Nephron (organoid): ENCODE data around the gene CDKN2B-AS1.

Source experiments
- H3K27ac Mint-ChIP-seq, 3 experiments: 2 replicates each; pipeline ENCODE4 v1.8.0; 2020; ENCODE audit warnings: mixed read lengths in 3 of 3, mild to moderate bottlenecking in 2 of 3, moderate library complexity in 1 of 3
- H3K27me3 Mint-ChIP-seq: 2 replicates; pipeline ENCODE4 v1.8.0; 2021; ENCODE audit warnings: low read depth, mild to moderate bottlenecking, moderate library complexity, mixed read lengths
- H3K36me3 Mint-ChIP-seq: 2 replicates; pipeline ENCODE4 v1.8.0; 2020; ENCODE audit warnings: low read depth, mixed read lengths
- H3K4me1 Mint-ChIP-seq: 2 replicates; pipeline ENCODE4 v1.8.0; 2020; ENCODE audit warnings: mixed read lengths
- H3K4me3 Mint-ChIP-seq, 3 experiments: 2 replicates each; pipeline ENCODE4 v1.8.0; 2020; ENCODE audit warnings: mild to moderate bottlenecking in 3 of 3, mixed read lengths in 3 of 3, moderate library complexity in 2 of 3
- H3K9me3 Mint-ChIP-seq: 2 replicates; pipeline ENCODE4 v1.8.0; 2020; ENCODE audit warnings: mixed read lengths
- CTCF ChIP-seq, 3 experiments: fragments of 200-600 bp; sonication (generic); IDR thresholded peaks; one replicate each; pipeline ENCODE4 v1.5.0; 2021; ENCODE audit warnings: antibody characterized with exemption in 3 of 3; ENCODE audit not compliant: unreplicated experiment in 3 of 3

CDKN2B-AS1 gene

GRCh38 chr9:22079873-22080341 lies 85.3 kb downstream of the CDKN2B-AS1 start:
- H3K9me3 Mint-ChIP-seq, result no peaks in the 10 kb centered on the region
- H3K4me1 Mint-ChIP-seq, result no peaks in the 10 kb centered on the region
- H3K4me3 Mint-ChIP-seq, result no peak overlapping the region
- TF ChIP-seq CTCF (IDR thresholded peaks at IDR 0.05; ENCODE audit: unreplicated experiment in 3 of 3), result no peak
- no peak overlapping the region for H3K27ac Mint-ChIP-seq
- H3K27me3 Mint-ChIP-seq, result no peaks in the 10 kb centered on the region
- H3K36me3 Mint-ChIP-seq, result no peaks in the 10 kb centered on the region

GRCh38 chr9:22084336-22085035 lies 89.9 kb downstream of the CDKN2B-AS1 start:
- Mint-ChIP-seq H3K9me3 (no peaks in the 10 kb centered on the region), H3K36me3 (no peaks in the 10 kb centered on the region), H3K4me3 (no peak overlapping the region), H3K27me3 (no peaks in the 10 kb centered on the region), H3K27ac (no peak overlapping the region), H3K4me1 (no peaks in the 10 kb centered on the region)
- no peak for TF ChIP-seq CTCF (IDR thresholded peaks at IDR 0.05; ENCODE audit: unreplicated experiment in 3 of 3)

GRCh38 chr9:22088053-22088716 lies 93.6 kb downstream of the CDKN2B-AS1 start:
- Mint-ChIP-seq H3K4me3 (no peak overlapping the region), H3K36me3 (no peaks in the 10 kb centered on the region), H3K9me3 (peaks cover 4% of the 10 kb centered on the region), H3K27ac (no peak overlapping the region), H3K4me1 (no peaks in the 10 kb centered on the region), H3K27me3 (no peaks in the 10 kb centered on the region)
- TF ChIP-seq CTCF (IDR thresholded peaks at IDR 0.05; ENCODE audit: unreplicated experiment in 3 of 3), result no peak

- H3K4me1 Mint-ChIP-seq, result no peaks in the 10 kb centered on the region
- H3K36me3 Mint-ChIP-seq, result no peaks in the 10 kb centered on the region
- H3K4me3 Mint-ChIP-seq, result no peak overlapping the region
- H3K27ac Mint-ChIP-seq, result no peak overlapping the region
- H3K27me3 Mint-ChIP-seq, result no peaks in the 10 kb centered on the region
- TF ChIP-seq CTCF (IDR thresholded peaks at IDR 0.05; ENCODE audit: unreplicated experiment in 3 of 3), result no peak
- H3K9me3 Mint-ChIP-seq, result peaks cover 4% of the 10 kb centered on the region
These were observed 94.1 kb downstream of the CDKN2B-AS1 start for GRCh38 chr9:22088717-22089061.

DNA sequence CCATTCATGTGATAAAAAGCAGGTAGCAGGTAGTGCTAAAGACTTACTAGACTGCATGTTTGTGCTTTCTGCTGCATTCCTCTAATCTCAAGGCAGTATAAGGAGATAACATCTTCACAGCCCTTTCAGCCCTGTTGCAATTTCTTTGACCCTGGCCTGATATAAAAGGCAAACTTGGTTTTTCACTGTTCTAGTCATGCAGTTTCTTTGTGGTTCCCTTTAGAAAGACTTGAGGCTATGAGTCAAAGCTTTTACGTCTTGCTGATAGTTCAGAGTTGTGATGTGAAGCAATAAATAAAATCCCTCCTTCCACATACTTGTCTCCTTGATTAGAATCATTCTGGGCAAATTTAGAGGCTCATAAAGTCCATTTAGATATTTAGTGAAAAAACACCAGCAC lies 103.1 kb downstream of the CDKN2B-AS1 start:
- Mint-ChIP-seq H3K27ac (no peak overlapping the region), H3K27me3 (no peaks in the 10 kb centered on the region), H3K36me3 (no peaks in the 10 kb centered on the region), H3K4me1 (no peaks in the 10 kb centered on the region), H3K9me3 (peaks cover 2% of the 10 kb centered on the region), H3K4me3 (no peak overlapping the region)
- TF ChIP-seq CTCF (IDR thresholded peaks at IDR 0.05; ENCODE audit: unreplicated experiment in 3 of 3), result no peak
